ENCODE measurements around the gene RGS6. TPM values are rescaled to one million over a fixed set of nuclear protein-coding genes. Genes with fewer than 3 reads are reported as not detected.

The RGS6 gene
- total RNA-seq, 3 donors from 2014 or later: 3.4 to 9.2 (median 4.5) TPM

DNA sequence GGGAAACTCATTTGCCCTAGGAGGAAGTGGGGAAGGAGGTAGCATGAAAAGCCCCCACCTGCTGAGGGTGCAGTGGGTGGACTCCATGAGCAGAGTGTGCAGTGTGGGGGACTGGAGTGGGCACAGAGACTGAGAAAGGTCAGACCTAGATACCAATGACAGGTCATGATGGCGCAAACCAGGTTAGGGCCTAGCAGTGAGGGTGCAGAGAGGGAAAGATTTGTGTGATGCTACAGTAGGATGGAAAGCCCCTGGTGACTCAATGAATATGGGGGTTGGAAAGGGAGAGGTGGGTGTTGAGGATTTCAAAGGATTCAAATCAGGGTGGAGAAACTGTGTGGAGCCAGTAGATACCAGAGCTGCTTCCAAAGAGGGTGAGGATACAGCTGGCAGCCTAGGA is 642.5 kb downstream of the RGS6 start:
- no peak overlapping the region for H3K27ac ChIP-seq
- no peaks in the 10 kb centered on the region for H3K4me1 ChIP-seq
- H3K36me3 ChIP-seq: no peaks in the 10 kb centered on the region
- no peaks in the 10 kb centered on the region for H3K9me3 ChIP-seq
- intact Hi-C loops (cut with DNase I; ENCODE audit: low total_unique reads): no loop called here
- no peaks in the 10 kb centered on the region for H3K27me3 ChIP-seq
- no peak overlapping the region for H3K4me3 ChIP-seq
- no peak for DNase-seq (ENCODE audit: low spot score in 2 of 2)
- no peak for TF ChIP-seq POLR2A (IDR thresholded peaks at IDR 0.05)
- TF ChIP-seq, protein P1, sequence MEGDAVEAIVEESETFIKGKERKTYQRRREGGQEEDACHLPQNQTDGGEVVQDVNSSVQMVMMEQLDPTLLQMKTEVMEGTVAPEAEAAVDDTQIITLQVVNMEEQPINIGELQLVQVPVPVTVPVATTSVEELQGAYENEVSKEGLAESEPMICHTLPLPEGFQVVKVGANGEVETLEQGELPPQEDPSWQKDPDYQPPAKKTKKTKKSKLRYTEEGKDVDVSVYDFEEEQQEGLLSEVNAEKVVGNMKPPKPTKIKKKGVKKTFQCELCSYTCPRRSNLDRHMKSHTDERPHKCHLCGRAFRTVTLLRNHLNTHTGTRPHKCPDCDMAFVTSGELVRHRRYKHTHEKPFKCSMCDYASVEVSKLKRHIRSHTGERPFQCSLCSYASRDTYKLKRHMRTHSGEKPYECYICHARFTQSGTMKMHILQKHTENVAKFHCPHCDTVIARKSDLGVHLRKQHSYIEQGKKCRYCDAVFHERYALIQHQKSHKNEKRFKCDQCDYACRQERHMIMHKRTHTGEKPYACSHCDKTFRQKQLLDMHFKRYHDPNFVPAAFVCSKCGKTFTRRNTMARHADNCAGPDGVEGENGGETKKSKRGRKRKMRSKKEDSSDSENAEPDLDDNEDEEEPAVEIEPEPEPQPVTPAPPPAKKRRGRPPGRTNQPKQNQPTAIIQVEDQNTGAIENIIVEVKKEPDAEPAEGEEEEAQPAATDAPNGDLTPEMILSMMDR (IDR thresholded peaks at IDR 0.05): no peak
- TF ChIP-seq POLR2AphosphoS5 (IDR thresholded peaks at IDR 0.05): no peak

DNA sequence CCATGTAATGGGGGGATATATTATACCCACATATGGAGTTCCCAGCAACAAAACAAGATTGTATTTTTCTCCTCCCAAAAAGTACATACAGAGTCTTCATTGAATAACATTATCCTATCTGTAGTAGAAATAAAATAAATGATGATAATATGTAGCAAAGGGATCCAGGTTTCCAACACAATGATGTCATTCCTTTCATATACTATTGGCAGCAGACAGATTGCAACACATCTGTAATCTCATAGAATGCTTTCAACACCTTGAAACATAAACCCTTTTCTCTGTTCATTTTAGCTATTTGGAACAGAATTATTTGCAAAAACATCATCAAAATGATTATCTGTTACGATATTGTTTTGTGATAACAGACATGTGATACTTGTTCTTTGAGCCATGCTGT is 644.0 kb downstream of the RGS6 start:
- TF ChIP-seq POLR2A (IDR thresholded peaks at IDR 0.05) (no peak), POLR2AphosphoS5 (IDR thresholded peaks at IDR 0.05) (no peak)
- TF ChIP-seq, protein P1 (IDR thresholded peaks at IDR 0.05): no peak
- Histone ChIP-seq H3K27ac (no peak overlapping the region), H3K9me3 (no peaks in the 10 kb centered on the region), H3K36me3 (no peaks in the 10 kb centered on the region), H3K4me3 (no peak overlapping the region), H3K27me3 (peaks cover 0 to 3% of the 10 kb centered on the region in 2 donors), H3K4me1 (no peaks in the 10 kb centered on the region)
- no peak for DNase-seq (ENCODE audit: low spot score in 2 of 2)
- intact Hi-C loops (cut with DNase I; ENCODE audit: low total_unique reads): no loop called here

DNA sequence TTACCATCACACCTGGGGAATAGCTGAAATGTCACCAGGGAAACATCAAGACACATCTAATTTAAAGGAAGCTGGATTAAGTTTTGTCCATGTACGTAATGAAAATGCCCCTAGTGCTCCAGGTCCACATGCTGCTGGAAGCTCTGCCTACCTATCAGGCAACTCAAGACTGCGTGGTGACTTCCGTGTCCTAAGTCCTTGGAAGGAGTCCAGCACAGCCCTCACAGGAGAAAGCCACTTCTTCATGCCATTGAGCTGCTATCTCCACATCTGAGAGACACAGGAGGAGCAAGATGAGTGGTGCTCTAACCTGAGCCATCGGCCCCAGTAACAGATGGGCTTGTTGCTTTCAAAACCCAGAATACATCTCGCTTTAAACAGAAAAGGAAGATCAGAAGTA is 645.3 kb downstream of the RGS6 start:
- TF ChIP-seq POLR2AphosphoS5 (IDR thresholded peaks at IDR 0.05) (no peak), POLR2A (IDR thresholded peaks at IDR 0.05) (no peak)
- TF ChIP-seq, protein P1 (IDR thresholded peaks at IDR 0.05): no peak
- intact Hi-C loops (cut with DNase I; ENCODE audit: low total_unique reads): no loop called here
- H3K36me3 ChIP-seq: no peaks in the 10 kb centered on the region
- H3K27ac ChIP-seq: no peak overlapping the region
- no peaks in the 10 kb centered on the region for H3K4me1 ChIP-seq
- no peak for DNase-seq (ENCODE audit: low spot score in 2 of 2)
- H3K4me3 ChIP-seq: no peak overlapping the region
- H3K9me3 ChIP-seq: no peaks in the 10 kb centered on the region
- peaks cover 0 to 4% of the 10 kb centered on the region in 2 donors for H3K27me3 ChIP-seq

DNA sequence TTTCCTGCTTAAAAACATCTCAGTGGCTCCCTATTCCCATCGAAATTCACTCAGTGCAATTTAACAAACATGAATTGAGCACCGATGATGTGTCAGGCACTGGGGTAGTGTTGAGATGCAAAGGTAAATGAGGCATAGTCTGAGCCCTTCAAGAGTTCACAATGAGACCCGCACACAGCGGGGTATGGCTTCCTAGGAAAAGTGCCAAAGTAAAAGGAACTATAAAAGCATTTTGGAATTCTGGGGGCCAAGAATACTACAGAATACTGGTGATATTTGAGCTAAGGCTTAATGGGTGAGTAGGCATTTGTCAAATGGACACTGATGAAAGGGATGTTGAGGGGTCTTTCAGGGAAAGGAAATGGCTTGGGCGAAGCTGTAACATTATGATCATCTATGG is 646.3 kb downstream of the RGS6 start:
- Histone ChIP-seq H3K36me3 (no peaks in the 10 kb centered on the region), H3K27me3 (peaks cover 0 to 4% of the 10 kb centered on the region in 2 donors), H3K27ac (no peak overlapping the region), H3K4me3 (no peak overlapping the region), H3K4me1 (no peaks in the 10 kb centered on the region), H3K9me3 (no peaks in the 10 kb centered on the region)
- no peak for DNase-seq (ENCODE audit: low spot score in 2 of 2)
- TF ChIP-seq, protein P1 (IDR thresholded peaks at IDR 0.05): no peak
- intact Hi-C loops (cut with DNase I; ENCODE audit: low total_unique reads): no loop called here

DNA sequence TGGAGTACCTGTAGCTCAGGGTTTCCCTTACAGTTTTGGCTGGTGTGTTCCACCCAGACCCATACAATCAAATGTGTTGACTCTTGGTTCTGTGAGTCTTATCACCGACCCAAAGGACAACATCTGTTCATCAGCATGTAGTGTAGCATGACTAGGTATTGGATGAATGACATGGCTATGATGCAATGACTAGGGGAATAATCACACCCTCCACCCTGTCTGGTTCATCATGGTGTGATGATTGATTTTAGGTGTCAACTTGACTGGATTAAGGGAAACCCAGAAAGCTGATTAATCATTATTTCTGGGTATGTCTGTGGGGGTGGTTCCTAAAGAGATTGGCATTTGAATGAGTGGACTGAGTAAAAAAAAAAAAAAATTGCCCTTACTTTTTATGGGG is 650.4 kb downstream of the RGS6 start:
- H3K36me3 ChIP-seq: no peaks in the 10 kb centered on the region
- H3K4me1 ChIP-seq: no peaks in the 10 kb centered on the region
- H3K9me3 ChIP-seq: no peaks in the 10 kb centered on the region
- no peak overlapping the region for H3K4me3 ChIP-seq
- intact Hi-C loops (cut with DNase I; ENCODE audit: low total_unique reads): no loop called here
- peaks cover 0 to 4% of the 10 kb centered on the region in 2 donors for H3K27me3 ChIP-seq
- TF ChIP-seq POLR2A (IDR thresholded peaks at IDR 0.05): no peak
- no peak for TF ChIP-seq POLR2AphosphoS5 (IDR thresholded peaks at IDR 0.05)
- TF ChIP-seq, protein P1 (IDR thresholded peaks at IDR 0.05): no peak
- H3K27ac ChIP-seq: no peak overlapping the region
- DNase-seq (ENCODE audit: low spot score in 2 of 2): no peak

Data from breast epithelium (tissue), 4 donors.